ENCODE measurements around the gene BCAP31.

Gene BCAP31

GRCh38 chrX:153766098-153766817 is 42.1 kb upstream of the BCAP31 start:
- H3K4me3 ChIP-seq (ENCODE audit: low read depth, low read length): peak overlapping the region; percentile 46
- no peak for TF ChIP-seq CTCF (IDR thresholded peaks at IDR 0.05; ENCODE audit: insufficient read depth, low read length, missing control alignments)
- peak; percentile 3 for DNase-seq (ENCODE audit: low read depth, low spot score)
- ChIA-PET POLR2A (interaction anchor here (1.3 to 2.0 kb wide), 4 partner anchors 14 to 181 kb away, joined by 3 to 9 read pairs (median 8); partner anchors contain the start of genes IDH3G, SRPK3 and SSR4), CTCF (interaction anchor here (0.8 to 10.0 kb wide), 4 partner anchors 34 to 182 kb away, joined by 3 to 230 read pairs (median 3); partner anchors contain the start of gene RENBP)

- ChIA-PET POLR2A (interaction anchor here (1.3 to 2.0 kb wide), 4 partner anchors 15 to 182 kb away, joined by 3 to 9 read pairs (median 8); partner anchors contain the start of genes IDH3G, SRPK3 and SSR4), CTCF (interaction anchor here (0.8 to 10.0 kb wide), 7 partner anchors 10 to 183 kb away, joined by 3 to 230 read pairs (median 4); partner anchors contain the start of gene RENBP)
- H3K4me3 ChIP-seq (ENCODE audit: low read depth, low read length): peak overlapping the region; percentile 62
- no peak for DNase-seq (ENCODE audit: low read depth, low spot score)
- no peak for TF ChIP-seq CTCF (IDR thresholded peaks at IDR 0.05; ENCODE audit: insufficient read depth, low read length, missing control alignments)
Observed at GRCh38 chrX:153765138-153766079, 41.2 kb upstream of the BCAP31 start.

- POLR2A ChIA-PET: no interaction called here
Observed at GRCh38 chrX:153764786-153765137, 40.6 kb upstream of the BCAP31 start.

DNA sequence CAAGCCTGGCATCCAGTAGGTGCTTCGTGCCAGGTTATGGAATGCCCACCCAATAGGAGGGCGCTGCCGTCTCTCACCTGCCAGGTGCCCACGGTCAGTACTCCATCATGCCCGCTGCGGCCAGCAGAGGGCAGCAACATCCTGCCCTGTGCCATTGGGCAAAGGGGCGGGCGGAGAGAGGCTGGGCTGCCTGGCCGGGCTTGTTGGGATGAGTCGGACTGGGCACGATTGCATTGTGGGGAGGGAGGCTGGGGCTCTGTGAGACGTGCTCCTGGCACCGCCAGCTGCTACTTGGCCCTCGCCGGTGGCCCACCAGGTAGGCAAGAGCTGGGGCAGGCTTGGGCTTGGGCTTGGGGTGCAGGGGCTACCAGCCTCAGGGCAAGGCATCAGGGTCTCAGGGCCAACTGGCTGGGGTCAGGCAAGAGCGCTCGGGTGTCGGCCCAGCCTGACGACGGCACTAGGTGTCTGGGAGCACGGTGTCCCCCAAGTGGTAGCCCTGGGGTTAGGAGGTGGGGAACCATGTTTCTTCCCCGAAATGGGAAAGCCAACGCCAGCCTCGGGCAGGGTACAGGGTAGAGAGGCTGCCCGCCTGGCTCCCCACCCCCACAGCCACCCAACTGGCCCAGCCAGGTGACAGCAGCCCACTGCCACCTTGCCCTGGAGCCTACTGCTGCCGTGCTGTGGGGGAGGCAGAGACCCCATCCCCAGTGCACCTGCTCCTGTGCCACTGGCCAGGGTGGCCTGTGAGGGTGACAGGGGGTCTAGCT is 40.0 kb upstream of the BCAP31 start, which contains the start of gene PLXNB3:
PLXNB3 (plus strand) TSS at position 261 of the 767 bp plus-strand sequence. CDS start 1,287 bp downstream, outside the sequence.
- POLR2A ChIA-PET: no interaction called here
- peak; percentile 89 for TF ChIP-seq CTCF (IDR thresholded peaks at IDR 0.05; ENCODE audit: insufficient read depth, low read length, missing control alignments)
- CTCF ChIA-PET: interaction anchor here (0.7 to 10.0 kb wide), 12 partner anchors 9 to 205 kb away, joined by 3 to 230 read pairs (median 4); partner anchors contain the start of genes ARHGAP4 and RENBP

More at GRCh38 chrX:153764786-153765137, 40.6 kb upstream of the BCAP31 start:
- no peak for DNase-seq (ENCODE audit: low read depth, low spot score)
- H3K4me3 ChIP-seq (ENCODE audit: low read depth, low read length): peak overlapping the region; percentile 62
- CTCF ChIA-PET: interaction anchor here (0.7 to 10.0 kb wide), 8 partner anchors 9 to 184 kb away, joined by 3 to 230 read pairs (median 4); partner anchors contain the start of genes ARHGAP4 and RENBP
- TF ChIP-seq CTCF (IDR thresholded peaks at IDR 0.05; ENCODE audit: insufficient read depth, low read length, missing control alignments): no peak

GRCh38 chrX:153763298-153763932 is 39.2 kb upstream of the BCAP31 start:
- CTCF ChIA-PET: interaction anchor here (1.0 to 10.0 kb wide), 12 partner anchors 8 to 205 kb away, joined by 3 to 230 read pairs (median 4); partner anchors contain the start of genes ARHGAP4 and RENBP
- no peak for DNase-seq (ENCODE audit: low read depth, low spot score)
- POLR2A ChIA-PET: no interaction called here
- no peak for TF ChIP-seq CTCF (IDR thresholded peaks at IDR 0.05; ENCODE audit: insufficient read depth, low read length, missing control alignments)
- H3K4me3 ChIP-seq (ENCODE audit: low read depth, low read length): no peak overlapping the region

More for the DNA sequence above, 40.0 kb upstream of the BCAP31 start, which contains the start of gene PLXNB3:
- peak within 1 kb of the TSS; percentile 62 for H3K4me3 ChIP-seq (ENCODE audit: low read depth, low read length)
- peak; percentile 9 for DNase-seq (ENCODE audit: low read depth, low spot score)
